IPS-NIHi11 (cell line): ENCODE data around the gene KLF9.

Experiments
- DNase-seq: peaks from one replicate; pipeline ENCODE4 v3.0.0; 2012; ENCODE audit warnings: mixed read lengths, low spot score

Gene KLF9

GRCh38 chr9:70363760-70364159 lies 50.7 kb downstream of the KLF9 start:
- no peak for DNase-seq

- DNase-seq, result no peak
Observed at GRCh38 chr9:70362952-70363351, 51.5 kb downstream of the KLF9 start.

GRCh38 chr9:70355801-70356200 lies 58.7 kb downstream of the KLF9 start:
- DNase-seq, result no peak

- no peak for DNase-seq
Observed at GRCh38 chr9:70352802-70353201, 61.7 kb downstream of the KLF9 start.

GRCh38 chr9:70352356-70352755 lies 62.1 kb downstream of the KLF9 start:
- DNase-seq, result no peak

- DNase-seq, result no peak
Observed at GRCh38 chr9:70347046-70347445, 67.4 kb downstream of the KLF9 start.

- DNase-seq, result no peak
Observed at GRCh38 chr9:70340572-70340971, 73.9 kb downstream of the KLF9 start.
